GM12878 (cell line): ENCODE results near the gene OLAH. TPM values are rescaled to one million over a fixed set of nuclear protein-coding genes. Genes with fewer than 3 reads are reported as not detected.

ENCODE experiments used
- ATAC-seq: fragments of 200-7000 bp; cut with Tn5 transposase; 3 replicates; pipeline ENCODE4 v1.9.1; 2020; ENCODE audit warnings: mild to moderate bottlenecking, moderate library complexity
- BruUV-seq: library from RNA; stranded (reverse); fragments of 400-500 nt; replicated peaks from 2 replicates; lab custom pipeline; 2021; lab: Mats Ljungman, UMichigan
- CTCF ChIA-PET: fragments of 300-600 bp; sonication (Branson Sonifier 250); formaldehyde crosslinking; extraction: SDS; loops from one replicate; lab custom pipeline; 2021; ENCODE audit warnings: inconsistent platforms; lab: Yijun Ruan, JAX
- POLR2A ChIA-PET: fragments of 350-600 bp; formaldehyde crosslinking; extraction: SDS; loops from one replicate; lab custom pipeline; 2021; ENCODE audit warnings: inconsistent platforms; lab: Charles Lee
- RAD21 ChIA-PET: fragments of 300-600 bp; sonication (Branson Sonifier 250); formaldehyde crosslinking; loops from one replicate; lab custom pipeline; 2023; ENCODE audit warnings: antibody characterized with exemption; ENCODE audit not compliant: unreplicated experiment; lab: Charles Lee
- SMC1A ChIA-PET: fragments of 300-600 bp; sonication (Branson Sonifier 250); formaldehyde crosslinking; loops from one replicate; lab custom pipeline; 2023; ENCODE audit not compliant: unreplicated experiment, uncharacterized antibody; lab: Charles Lee
- DNase-seq: peaks from one replicate; pipeline ENCODE4 v3.0.0-alpha.2; 2011; ENCODE audit warnings: low read depth, low spot score
- FAIRE-seq: peaks from 3 replicates; lab custom pipeline; 2011; peaks lifted over from hg19 to GRCh38; lab: Jason Lieb, UNC
- H2AFZ ChIP-seq: 2 replicates; pipeline ENCODE4 v1.6.0; 2011; ENCODE audit warnings: low read depth, low read length, control low read depth; ENCODE audit not compliant: control insufficient read depth
- H3K27ac ChIP-seq: 2 replicates; pipeline ENCODE4 v1.5.1; 2011; ENCODE audit warnings: control low read depth; ENCODE audit not compliant: control insufficient read depth, insufficient read depth
- H3K27me3 ChIP-seq, 2 experiments: replicated peaks in 1 of 2; 2 replicates each; pipeline versions ENCODE4 v1.6.0 to v1.6.1; 2011; ENCODE audit warnings: low read length in 1 of 2; ENCODE audit not compliant: control insufficient read depth in 2 of 2, insufficient read depth in 2 of 2
- H3K36me3 ChIP-seq, 2 experiments: 2 replicates each; pipeline ENCODE4 v1.5.1; 2011; ENCODE audit warnings: low read length in 1 of 2; ENCODE audit not compliant: control insufficient read depth in 2 of 2, insufficient read depth in 2 of 2
- H3K4me1 ChIP-seq: 2 replicates; pipeline ENCODE4 v1.6.1; 2011; ENCODE audit warnings: mild to moderate bottlenecking, low read length, moderate library complexity, mixed read lengths; ENCODE audit not compliant: control insufficient read depth, insufficient read depth
- H3K4me2 ChIP-seq: 2 replicates; pipeline ENCODE4 v1.6.0; 2011; ENCODE audit warnings: control low read depth; ENCODE audit not compliant: control insufficient read depth, insufficient read depth
- H3K4me3 ChIP-seq: fragments of 200-600 bp; sonication (generic); 2 replicates; pipeline ENCODE4 v1.5.1; 2016
- H3K79me2 ChIP-seq: 2 replicates; pipeline ENCODE4 v1.6.0; 2011; ENCODE audit warnings: low read length; ENCODE audit not compliant: control insufficient read depth, insufficient read depth
- H3K9ac ChIP-seq: 2 replicates; pipeline ENCODE4 v1.8.0; 2011; ENCODE audit warnings: low read length, control low read depth, mixed read lengths; ENCODE audit not compliant: control insufficient read depth, insufficient read depth
- H3K9me3 ChIP-seq: replicated peaks from 3 replicates; pipeline ENCODE4 v1.5.1; 2011; ENCODE audit warnings: mild to moderate bottlenecking, low read length; ENCODE audit not compliant: control insufficient read depth, insufficient read depth
- H4K20me1 ChIP-seq: 2 replicates; pipeline ENCODE4 v1.6.0; 2011; ENCODE audit not compliant: control insufficient read depth, insufficient read depth
- EED ChIP-seq: sonication (generic); IDR thresholded peaks from 2 replicates; pipeline ENCODE4 v1.6.1; 2016; ENCODE audit warnings: antibody characterized with exemption, low read depth
- HSF1 ChIP-seq: fragments of 150-350 bp; IDR thresholded peaks from 2 replicates; pipeline ENCODE4 v1.6.1; 2014; ENCODE audit warnings: mild to moderate bottlenecking, low read depth, low read length
- IRF4 ChIP-seq: IDR thresholded peaks from 2 replicates; pipeline ENCODE4 v1.6.1; 2011; ENCODE audit warnings: low read depth, low read length
- MAX ChIP-seq: IDR thresholded peaks from 2 replicates; pipeline ENCODE4 v1.6.1; 2012; ENCODE audit warnings: low read depth, low read length, improper control_type of control experiment
- MTA2 ChIP-seq: fragments of 450-650 bp; IDR thresholded peaks from 2 replicates; pipeline ENCODE4 v1.6.1; 2016; ENCODE audit warnings: low read depth, mild to moderate bottlenecking, moderate library complexity
- NFYB ChIP-seq: IDR thresholded peaks from 2 replicates; pipeline ENCODE4 v1.6.1; 2011; ENCODE audit warnings: low read depth, mild to moderate bottlenecking, low read length, improper control_type of control experiment, moderate library complexity; ENCODE audit not compliant: insufficient read depth
- RAD51 ChIP-seq: fragments of 450-650 bp; IDR thresholded peaks from 2 replicates; pipeline ENCODE4 v1.6.1; 2016; ENCODE audit warnings: moderate library complexity, mild to moderate bottlenecking, inconsistent platforms
- RELA ChIP-seq: fragments of 450-650 bp; IDR thresholded peaks from 2 replicates; pipeline ENCODE4 v1.8.0; 2014; ENCODE audit warnings: borderline replicate concordance; ENCODE audit not compliant: partially characterized antibody
- TCF12 ChIP-seq: IDR thresholded peaks from 2 replicates; pipeline ENCODE4 v1.6.1; 2011; ENCODE audit warnings: low read depth, mild to moderate bottlenecking, low read length
- ZBED1 ChIP-seq: IDR thresholded peaks from 2 replicates; pipeline ENCODE4 v1.6.1; 2016; ENCODE audit warnings: borderline replicate concordance
- ZBTB40 ChIP-seq: fragments of 450-650 bp; IDR thresholded peaks from 2 replicates; pipeline ENCODE4 v1.6.1; 2016; ENCODE audit warnings: mild to moderate bottlenecking, moderate library complexity, borderline replicate concordance
- ZNF274 ChIP-seq: IDR thresholded peaks from one replicate; pipeline ENCODE4 v1.8.0; 2011; ENCODE audit not compliant: insufficient read length, insufficient read depth
- ZNF622 ChIP-seq: fragments of 450-650 bp; IDR thresholded peaks from 2 replicates; pipeline ENCODE4 v1.6.1; 2017; ENCODE audit warnings: mild to moderate bottlenecking, inconsistent platforms
- WGBS: methylation state at CpG from one replicate; pipeline ENCODE4 v1.1.6; 2016; ENCODE audit warnings: low lambda C conversion rate; ENCODE audit not compliant: insufficient replicate concordance, insufficient coverage; ENCODE audit errors: missing lambda C conversion rate; 5-methylcytosine and 5-hydroxymethylcytosine counted together
- in situ Hi-C: fragments of 300-500 bp; cut with MboI; formaldehyde crosslinking; loops from 9 replicates; pipeline ENCODE4 v1.14.3; 2018; ENCODE audit warnings: mixed read lengths
- intact Hi-C: fragments of 100-400 bp; cut with micrococcal nuclease; formaldehyde crosslinking; loops from one replicate; pipeline ENCODE4 v1.14.2; 2022; ENCODE audit not compliant: unreplicated experiment
- polyA plus RNA-seq, 11 experiments: library from polyadenylated mRNA; depleted of rRNA in 4 of 11; unstranded in 6 of 11; stranded (reverse) in 5 of 11; fragments of >200 nt; fragmentation: Nextera tagmentation in 4 of 11; fragmentation: Illumina TruSeq in 1 of 11; extraction: Ambion mirVana in 4 of 11; extraction: Trizol in 1 of 11; gene quantifications; 1 replicate in 1 of 11; 2 replicates in 10 of 11; pipeline versions ENCODE4 v1.2.1 to v1.2.3, GENCODE V29; 2011 to 2016; ENCODE audit warnings: inconsistent platforms in 2 of 11, missing spikeins in 2 of 11, low read depth in 1 of 11
- total RNA-seq, 4 experiments: library from RNA; depleted of rRNA in 3 of 4; stranded (reverse); fragments of >200 nt in 3 of 4; fragmentation: Illumina TruSeq in 1 of 4; extraction: Trizol in 1 of 4; gene quantifications; 2 replicates each; pipeline versions ENCODE4 v1.2.1 to v1.2.3, GENCODE V29; 2013 to 2021

The OLAH gene
- total and polyA plus RNA-seq, 10 of the 15 experiments (the other 5 are each of a cell fraction or from before 2014, with no cell fraction given) = 0.10 to 1.4 (median 0.59) TPM; not detected in 1

GRCh38 chr10:15068802-15069201 is 25.1 kb downstream of the OLAH start:
- no peaks in the 10 kb centered on the region for H3K4me1 ChIP-seq
- SMC1A ChIA-PET = no interaction called here
- no peak for TF ChIP-seq RAD51
- WGBS = 39% methylated on average over 3 of the region's 3 CpGs
- H3K9ac ChIP-seq = no peak overlapping the region
- RAD21 ChIA-PET = no interaction called here
- no peak for DNase-seq
- in situ Hi-C loops = no loop called here
- no peaks in the 10 kb centered on the region for H3K79me2 ChIP-seq
- no peak; the same call in 2 of the 3 replicates for ATAC-seq
- no peak for FAIRE-seq
- H2AFZ ChIP-seq = no peak overlapping the region
- H3K36me3 ChIP-seq = no peaks in the 10 kb centered on the region
- CTCF ChIA-PET = interaction anchor here (1.4 kb wide), 1 partner anchor 38 kb away, joined by 3 read pairs; no protein-coding TSS in a partner anchor
- H3K4me3 ChIP-seq = no peak overlapping the region
- intact Hi-C loops = no loop called here
- H3K27ac ChIP-seq = no peak overlapping the region
- BruUV-seq = no TSS peak
- H4K20me1 ChIP-seq = no peaks in the 10 kb centered on the region
- no peaks in the 10 kb centered on the region; a peak in 1 of 4 replicates for H3K27me3 ChIP-seq
- POLR2A ChIA-PET = no interaction called here
- no peak overlapping the region for H3K4me2 ChIP-seq
- H3K9me3 ChIP-seq = no peaks in the 10 kb centered on the region; the same call in 2 of the 3 replicates

- Histone ChIP-seq H3K9ac (no peak overlapping the region), H3K4me1 (no peaks in the 10 kb centered on the region), H2AFZ (no peak overlapping the region), H3K27me3 (no peaks in the 10 kb centered on the region; a peak in 1 of 4 replicates), H3K79me2 (no peaks in the 10 kb centered on the region), H4K20me1 (no peaks in the 10 kb centered on the region), H3K4me3 (no peak overlapping the region), H3K9me3 (no peaks in the 10 kb centered on the region; the same call in 2 of the 3 replicates), H3K4me2 (no peak overlapping the region), H3K27ac (no peak overlapping the region), H3K36me3 (no peaks in the 10 kb centered on the region)
- CTCF ChIA-PET = interaction anchor here (1.4 kb wide), 1 partner anchor 37 kb away, joined by 3 read pairs; no protein-coding TSS in a partner anchor
- FAIRE-seq = no peak
- intact Hi-C loops = no loop called here
- RAD21 ChIA-PET = no interaction called here
- SMC1A ChIA-PET = no interaction called here
- ATAC-seq = peak; percentile 21; the same call in 2 of the 3 replicates
- WGBS = 52% methylated on average over 4 of the region's 4 CpGs
- BruUV-seq = no TSS peak
- in situ Hi-C loops = no loop called here
- POLR2A ChIA-PET = no interaction called here
- no peak for DNase-seq
- TF ChIP-seq ZNF622 (no peak), MTA2 (no peak), ZBTB40 (no peak), RELA (no peak), IRF4 (no peak), ZBED1 (no peak), TCF12 (no peak), HSF1 (no peak), MAX (no peak), NFYB (no peak), ZNF274 (no peak), EED (no peak)
Observed at GRCh38 chr10:15069230-15069629, 25.5 kb downstream of the OLAH start.
